Measurements from ENCODE around the gene NAT10.
"Not testable (repeated sequence)": the region's sequence is repeated elsewhere in the genome, so short reads cannot be mapped to it uniquely, and the experiment has no call there.

Gene NAT10

DNA sequence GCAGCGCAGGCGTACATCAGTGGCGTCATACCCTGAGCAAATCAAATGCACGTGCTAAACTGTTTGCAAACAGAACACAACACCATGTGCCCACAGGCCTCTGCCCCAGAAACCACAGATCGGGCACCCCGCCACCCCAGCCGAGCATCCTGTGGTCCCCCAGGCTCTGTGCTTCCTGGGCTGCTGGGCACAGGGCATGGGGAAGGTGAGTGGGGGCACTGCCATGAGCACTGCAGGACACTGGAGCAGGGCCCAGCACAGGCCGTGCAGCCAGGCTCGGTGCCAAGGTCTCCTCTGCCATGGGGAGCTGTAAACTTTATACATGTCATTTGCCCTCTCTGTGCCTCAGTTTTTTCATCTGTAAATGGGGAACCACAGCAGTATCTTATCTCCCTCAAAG lies 62.5 kb downstream of the NAT10 start:
- no peak for DNase-seq (ENCODE audit: low read depth in 2 of 2)

DNA sequence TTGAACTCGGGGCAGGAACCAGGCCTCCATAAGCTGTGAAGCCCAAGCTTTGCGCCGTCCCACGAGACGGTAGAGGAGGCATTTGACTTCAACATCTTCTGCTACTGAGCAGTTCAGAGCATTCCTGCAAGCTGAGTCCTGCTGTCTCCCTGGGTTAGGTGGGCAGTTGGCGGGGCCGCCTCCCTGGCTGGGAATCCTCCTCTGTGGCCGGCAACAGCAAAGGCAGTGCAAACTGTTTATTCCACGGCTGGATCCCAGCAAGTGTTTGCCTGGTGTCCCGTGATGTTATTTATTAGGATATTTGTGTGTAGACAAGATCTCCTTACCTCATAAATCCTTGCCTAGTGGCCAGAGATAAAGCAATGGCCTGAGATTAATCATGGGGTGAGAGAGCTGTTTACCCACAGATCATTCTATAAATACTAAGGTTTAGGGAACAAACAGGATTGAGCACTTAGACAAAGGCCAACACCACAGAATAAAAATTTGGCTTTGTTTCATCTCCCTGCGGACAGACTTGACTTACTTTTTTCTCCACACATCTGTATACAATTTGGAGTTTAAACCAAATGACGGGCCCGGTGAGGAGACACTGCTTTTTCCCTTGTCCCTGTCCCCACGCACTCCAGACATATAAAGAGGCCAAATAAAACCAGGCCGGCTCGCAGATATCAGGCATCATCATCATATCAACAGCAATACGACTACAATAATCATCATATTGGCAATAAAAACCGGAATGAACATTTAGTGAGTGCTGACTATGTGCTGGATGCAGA lies 63.4 kb downstream of the NAT10 start:
- DNase-seq (ENCODE audit: low read depth in 2 of 2): no peak

DNA sequence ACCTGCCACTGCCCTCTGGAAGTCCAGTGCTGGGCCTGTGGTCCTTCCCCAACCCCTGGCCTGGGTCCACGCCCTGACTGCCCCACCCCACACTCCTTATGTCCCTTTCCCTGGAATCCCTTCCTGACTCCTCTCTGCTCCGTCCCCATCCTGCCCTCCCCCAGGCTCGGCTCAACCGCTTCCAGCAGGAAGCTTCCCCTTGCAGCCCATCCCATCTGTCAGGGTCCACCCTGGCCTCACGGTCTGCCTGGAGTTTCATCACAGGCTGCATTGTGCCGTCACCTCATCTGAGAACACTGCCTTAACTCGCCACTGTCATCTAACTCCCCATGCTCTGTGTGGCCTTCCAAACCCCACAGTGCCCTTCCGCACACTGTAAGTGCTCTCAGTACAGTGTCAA lies 64.3 kb downstream of the NAT10 start:
- DNase-seq (ENCODE audit: low read depth in 2 of 2): no peak

DNA sequence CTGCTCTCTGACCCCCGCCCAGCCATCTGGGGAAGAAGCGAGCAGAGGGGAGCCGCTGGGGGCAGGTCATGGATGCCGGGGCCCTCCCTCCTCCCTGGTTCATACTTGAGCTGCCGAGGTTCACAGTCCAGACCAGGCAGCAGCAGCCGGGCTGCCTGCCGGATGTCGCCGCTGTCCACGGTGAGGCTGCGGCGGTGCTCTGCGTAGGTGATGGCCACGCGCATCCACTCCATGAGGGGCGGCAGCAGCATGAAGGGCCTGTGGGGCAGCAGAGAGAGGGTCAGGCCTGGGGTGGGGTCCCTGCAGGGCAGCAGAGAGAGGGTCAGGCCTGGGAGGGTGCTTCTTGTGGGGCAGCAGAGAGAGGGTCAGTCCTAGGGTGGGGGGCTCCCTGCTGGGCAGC lies 67.6 kb downstream of the NAT10 start:
- DNase-seq (ENCODE audit: low read depth in 2 of 2): no peak

DNA sequence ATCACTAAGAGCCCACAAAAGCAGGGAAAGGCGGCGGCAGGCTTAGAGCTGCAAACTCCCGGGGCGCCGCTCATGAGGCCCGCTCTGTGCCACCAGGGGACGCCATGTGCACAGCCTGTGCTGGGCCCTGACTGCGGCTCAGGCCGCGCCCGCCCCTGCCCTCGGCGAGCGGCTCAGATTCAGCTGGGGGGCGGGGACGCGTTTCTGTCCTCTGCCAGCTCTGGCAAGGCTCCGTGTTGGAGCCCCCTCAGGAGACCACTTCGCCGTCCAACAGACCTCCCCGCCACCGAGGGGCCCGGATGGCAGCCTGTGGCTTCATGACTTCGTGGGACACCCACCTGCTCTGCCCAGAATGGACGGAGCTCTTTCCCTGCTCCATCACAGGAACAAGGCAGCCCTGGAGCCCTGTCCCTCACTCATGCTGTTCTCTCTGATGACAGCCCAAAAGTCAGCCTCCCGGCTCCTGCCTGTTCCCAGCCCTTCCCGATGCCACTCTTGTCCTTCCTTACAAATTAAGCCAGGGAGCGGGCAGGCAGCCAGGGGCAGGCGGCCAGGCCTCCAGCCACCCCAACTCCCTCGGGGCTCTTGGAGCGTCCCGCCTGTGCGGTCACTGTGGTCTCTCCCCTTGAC lies 69.1 kb downstream of the NAT10 start:
- peak; percentile 46 to 75 for DNase-seq (ENCODE audit: low read depth in 2 of 2)

DNA sequence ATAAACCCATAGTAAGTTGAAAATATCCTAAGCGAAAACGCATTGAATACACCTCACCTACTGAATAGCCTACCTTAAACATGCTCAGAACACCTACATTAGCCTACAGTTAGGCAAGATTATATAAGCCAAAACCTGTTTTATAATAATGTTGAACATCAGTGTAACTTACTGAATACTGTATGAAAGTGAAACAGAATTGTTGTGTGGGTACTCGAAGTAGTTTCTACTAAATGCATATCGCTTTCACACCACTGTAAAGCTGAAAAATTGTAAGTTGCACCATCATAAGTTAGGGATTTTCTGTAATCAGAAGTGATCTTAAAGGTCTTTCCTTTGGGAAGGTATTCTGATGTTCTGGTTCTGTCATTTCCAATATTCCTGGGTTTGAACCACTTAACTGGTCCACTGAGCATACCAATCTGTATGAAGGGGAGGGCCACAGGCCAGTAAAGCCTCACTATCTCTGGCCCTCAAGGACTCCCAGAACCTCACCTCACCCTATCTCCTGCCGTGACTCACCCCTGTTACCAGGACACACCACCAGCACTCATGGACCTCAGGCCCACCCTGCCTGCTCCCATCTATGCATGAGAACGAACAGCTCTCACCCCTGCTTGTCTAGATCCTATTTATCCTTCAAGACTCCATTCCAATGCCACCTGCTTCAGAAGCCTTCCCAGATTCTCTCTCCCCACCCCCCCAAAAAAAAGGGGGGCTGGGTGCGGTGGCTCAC lies 70.0 kb downstream of the NAT10 start:
- no peak for DNase-seq (ENCODE audit: low read depth in 2 of 2)

DNA sequence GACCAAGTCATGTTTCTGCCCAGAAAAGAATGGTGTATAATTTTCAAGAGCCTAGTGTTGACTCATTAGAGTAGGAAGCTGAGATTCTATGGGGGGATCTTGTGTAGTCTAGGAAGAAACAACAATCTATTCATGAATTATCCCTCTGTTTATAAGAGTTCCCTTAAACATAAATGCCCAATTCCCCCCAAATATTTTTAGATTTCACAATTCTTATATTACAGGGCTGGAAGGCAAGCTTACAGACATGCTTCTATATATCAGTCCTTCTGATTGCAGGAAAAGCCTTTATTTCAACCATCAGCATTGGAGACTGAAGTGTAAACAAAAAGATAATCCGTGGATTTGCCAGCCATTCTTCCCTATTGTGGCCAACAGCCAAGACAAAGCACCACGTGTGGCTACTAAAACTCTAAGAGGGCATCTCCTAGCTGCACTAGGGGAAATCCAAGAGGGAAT lies 71.4 kb downstream of the NAT10 start:
- no peak for DNase-seq (ENCODE audit: low read depth in 2 of 2)

DNA sequence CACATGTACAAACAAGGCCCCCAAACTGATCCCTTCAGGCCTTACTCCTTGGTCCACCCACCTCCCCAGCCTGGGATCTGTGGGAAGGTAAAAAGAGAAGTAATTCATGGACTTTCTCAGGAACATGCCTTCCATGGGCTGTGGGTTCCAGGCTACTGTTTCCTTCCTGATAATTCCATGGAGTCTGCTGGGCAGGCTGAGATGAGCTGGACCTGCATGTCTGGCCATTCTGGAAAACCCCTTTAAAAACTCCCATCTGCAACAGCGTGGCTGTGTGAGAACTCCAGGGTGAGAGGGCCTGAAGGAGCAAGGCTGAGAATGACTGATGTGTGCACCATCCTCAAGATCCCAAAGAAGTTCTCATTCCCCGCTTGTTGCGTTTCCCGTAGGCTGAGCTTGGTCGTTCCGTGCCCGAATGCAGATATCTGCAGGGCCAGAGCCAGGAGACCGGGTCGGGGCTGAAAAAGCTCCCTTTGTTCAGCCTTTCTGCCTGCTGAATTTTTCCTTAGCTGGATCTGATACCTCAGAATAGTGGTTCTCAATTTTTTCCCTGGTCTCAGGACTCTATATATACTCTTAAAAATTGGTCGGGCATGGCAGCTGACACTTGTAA lies 72.9 kb downstream of the NAT10 start:
- DNase-seq (ENCODE audit: low read depth in 2 of 2): no peak

DNA sequence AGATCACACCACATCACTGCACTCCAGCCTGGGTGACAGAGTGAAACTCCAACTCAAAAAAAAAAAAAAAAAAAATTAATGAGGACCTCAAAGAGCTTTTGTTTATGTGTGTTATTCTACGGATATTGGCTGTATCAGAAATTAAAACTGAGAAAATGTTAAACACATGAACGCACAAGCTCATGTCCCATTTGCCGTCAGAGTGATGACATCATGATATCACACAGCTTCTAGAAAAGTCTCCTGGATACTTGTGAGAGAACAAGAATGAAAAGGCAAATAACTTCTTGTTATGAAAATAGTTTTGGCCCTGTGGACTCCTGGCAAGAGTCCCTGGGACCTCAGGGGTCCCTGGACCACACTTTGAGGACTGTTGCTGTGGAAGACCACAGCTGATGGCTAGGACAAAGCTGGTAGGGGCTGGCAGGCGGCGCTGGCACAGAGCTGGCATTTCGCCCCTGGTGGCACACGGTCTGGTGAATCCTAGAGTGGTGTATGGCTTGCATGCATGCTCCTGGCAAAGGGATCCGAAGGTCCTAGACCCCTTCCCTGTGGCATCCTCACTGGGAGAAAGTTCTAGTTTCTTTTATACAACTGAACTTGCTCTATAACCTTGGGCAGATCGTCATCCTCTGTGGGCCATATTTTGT lies 73.7 kb downstream of the NAT10 start:
- no peak for DNase-seq (ENCODE audit: low read depth in 2 of 2)

DNA sequence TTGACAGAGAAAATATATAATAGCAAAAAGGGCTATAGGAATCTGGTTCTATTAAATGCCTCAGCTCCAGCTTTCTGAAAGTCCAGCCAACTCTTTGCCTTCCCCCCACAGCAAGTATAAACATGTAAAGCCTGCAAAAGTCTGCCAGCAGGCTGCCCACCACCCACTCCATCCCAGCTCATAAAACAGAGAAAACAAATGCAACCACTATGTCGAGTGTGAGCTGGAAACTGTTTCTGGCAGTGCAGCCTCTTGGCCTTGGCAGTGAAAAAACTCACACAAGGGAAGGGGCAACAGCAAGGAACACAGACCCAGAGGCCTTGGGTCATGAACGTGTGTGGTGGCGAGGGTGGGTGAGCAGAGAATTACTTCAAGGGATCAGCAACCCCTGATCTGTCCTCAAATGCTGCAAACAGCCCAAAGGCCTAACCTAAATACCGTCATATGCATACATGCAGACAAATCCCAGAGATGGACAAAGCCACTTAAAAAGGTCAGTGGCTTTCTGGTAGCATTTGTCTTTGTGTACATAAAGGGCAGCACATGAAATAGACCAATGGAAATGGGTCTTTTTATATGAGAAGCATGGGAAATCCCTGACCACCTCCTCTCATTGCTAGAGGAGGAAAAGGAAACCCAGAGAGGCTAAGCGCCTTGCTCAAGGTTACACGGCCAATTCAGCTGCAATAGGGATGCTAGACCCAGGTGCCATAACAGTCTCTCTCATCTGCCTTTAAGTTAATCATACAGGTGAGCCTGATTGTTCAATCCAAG lies 74.8 kb downstream of the NAT10 start:
- DNase-seq (ENCODE audit: low read depth in 2 of 2): no peak

DNA sequence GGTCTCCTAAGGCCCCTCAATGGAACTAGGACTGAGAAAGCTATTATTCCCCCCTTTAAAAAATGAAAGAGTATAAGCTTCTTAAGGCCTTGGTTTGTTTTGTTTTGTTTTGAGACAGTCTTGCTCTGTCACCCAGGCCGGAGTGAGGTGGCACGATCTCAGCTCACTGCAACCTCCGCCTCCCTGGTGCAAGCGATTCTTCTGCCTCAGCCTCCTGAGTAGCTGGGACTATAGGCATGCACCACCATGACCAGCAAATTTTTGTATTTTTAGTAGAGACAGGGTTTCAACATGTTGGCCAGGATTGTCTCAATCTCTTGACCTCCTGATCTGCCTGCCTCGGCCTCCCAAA lies 75.4 kb downstream of the NAT10 start:
- DNase-seq (ENCODE audit: low read depth in 2 of 2): not testable (repeated sequence)

DNA sequence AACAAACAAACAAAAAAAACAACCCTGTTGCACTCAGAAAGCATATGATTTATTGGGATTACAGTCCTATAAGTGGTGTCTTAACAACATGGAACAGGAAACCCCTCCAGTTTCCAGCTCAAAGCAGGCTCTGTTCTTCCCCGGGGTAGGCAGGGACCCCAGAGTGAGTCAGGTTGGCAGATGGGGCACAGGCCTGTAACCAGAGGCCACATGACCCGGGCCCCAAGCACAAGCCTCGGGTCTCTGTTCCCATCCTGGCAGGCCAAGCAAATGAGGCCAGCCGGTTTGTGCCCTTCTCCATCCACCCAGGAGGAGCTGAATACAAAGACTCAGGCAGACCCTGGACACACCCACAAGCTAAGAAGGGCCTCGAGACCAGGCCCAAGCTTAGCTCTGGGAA lies 75.8 kb downstream of the NAT10 start:
- no peak for DNase-seq (ENCODE audit: low read depth in 2 of 2)

DNA sequence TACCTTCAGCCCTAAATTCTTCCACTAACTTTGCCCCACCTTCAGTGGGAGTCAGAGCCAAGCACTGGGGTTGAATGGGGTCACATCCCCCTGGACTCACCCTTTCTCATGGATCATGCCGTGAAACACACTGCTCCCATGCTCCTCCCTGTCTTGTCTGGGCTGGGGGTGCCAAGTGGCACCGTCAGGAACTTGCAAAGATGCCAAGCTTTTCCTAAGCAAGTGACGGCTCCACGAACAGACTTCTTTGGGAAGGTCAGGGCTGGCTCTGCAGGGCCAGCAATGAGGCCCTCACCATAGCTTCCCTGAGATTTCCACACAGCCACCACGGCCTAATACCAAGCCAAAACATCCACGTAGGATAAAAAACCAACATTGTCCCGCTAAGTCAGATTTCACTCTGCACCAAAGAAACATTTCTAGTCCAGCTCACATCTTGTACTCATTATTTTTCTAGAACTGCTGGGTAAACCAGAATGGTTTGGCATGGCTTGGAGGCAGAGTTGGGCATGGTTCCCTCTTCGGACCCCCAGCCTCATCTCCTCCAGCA lies 76.5 kb downstream of the NAT10 start:
- no peak for DNase-seq (ENCODE audit: low read depth in 2 of 2)

DNA sequence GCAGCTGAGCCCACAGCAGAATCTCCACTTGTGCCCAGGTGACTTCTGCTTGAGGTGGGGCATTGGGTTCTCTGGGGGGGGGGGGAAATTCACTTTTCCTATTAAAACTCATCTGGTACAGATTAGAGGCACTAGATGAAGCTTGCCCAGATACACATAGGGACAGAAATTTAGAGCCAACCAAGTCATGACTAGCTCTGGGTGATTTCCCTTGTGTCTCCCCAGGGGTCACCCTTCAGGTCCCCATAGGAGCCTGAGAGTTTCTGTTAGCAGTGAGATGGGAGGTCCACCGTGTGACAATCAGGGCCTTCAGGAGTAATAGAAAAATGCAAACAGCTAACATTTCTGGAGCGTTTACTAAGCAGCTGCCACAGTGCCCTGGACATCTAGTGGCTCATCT lies 77.0 kb downstream of the NAT10 start:
- no peak for DNase-seq (ENCODE audit: low read depth in 2 of 2)

DNA sequence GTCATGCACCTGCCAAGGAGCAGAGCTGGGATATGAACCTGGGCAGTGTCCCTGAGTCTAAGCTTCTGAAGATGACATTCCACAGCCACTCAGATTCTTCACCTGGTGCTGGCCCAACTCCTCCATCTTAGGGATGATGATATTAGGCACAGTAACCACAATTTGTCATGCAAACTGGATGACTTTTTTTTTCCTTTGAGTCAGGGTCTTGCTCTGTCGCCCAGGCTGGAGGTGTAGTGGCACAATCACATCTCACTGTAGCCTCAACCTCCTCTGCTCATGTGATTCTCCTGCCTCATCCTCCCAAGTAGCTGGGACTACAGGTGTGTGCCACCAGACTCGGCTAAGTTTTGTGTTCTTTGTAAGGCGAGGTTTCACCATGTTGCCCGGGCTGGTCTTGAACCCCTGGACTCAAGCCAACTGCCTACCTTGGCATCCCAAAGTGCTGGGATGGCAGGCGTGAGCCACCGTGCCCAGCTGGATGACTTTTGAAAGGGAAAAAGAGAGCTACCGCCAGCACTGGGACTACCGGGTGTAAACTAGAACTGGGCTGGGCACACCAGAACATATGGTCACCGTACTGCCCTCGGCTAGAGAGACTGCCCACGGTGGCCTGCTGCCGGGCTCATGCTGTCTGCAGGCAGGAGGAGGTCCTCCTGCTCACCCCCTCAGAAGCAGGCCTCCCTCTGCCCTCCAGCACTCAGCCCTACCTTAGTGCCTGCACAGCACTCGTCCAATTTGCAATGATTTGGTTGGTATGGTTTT lies 77.7 kb downstream of the NAT10 start:
- no peak for DNase-seq (ENCODE audit: low read depth in 2 of 2)

DNA sequence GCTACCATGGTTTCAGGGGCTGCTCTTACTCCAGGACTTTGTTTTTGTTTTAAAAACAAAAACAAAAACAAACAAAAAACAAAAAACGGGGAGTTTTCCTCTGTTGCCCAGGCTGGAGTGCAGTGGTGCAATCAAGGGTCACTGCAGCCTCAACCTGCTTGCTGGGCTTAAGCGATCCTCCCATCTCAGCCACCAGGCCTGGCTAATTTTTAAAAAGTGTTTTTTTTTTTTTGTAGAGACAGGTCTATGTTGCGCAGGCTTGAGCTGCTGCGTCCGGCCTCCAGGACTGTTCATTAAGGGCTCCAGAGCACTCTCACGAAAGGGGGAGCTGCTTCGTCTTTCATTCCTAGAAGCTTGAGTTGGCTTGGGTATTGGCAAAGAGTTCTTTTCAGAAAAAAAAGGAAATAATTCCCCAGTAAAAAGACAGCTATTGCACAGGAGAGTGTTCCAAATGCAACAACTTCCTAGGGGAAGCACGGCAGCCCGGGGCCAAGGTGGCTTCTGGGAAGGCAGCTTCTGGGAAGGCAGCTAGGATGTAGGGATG lies 78.5 kb downstream of the NAT10 start:
- DNase-seq (ENCODE audit: low read depth in 2 of 2): no peak

DNA sequence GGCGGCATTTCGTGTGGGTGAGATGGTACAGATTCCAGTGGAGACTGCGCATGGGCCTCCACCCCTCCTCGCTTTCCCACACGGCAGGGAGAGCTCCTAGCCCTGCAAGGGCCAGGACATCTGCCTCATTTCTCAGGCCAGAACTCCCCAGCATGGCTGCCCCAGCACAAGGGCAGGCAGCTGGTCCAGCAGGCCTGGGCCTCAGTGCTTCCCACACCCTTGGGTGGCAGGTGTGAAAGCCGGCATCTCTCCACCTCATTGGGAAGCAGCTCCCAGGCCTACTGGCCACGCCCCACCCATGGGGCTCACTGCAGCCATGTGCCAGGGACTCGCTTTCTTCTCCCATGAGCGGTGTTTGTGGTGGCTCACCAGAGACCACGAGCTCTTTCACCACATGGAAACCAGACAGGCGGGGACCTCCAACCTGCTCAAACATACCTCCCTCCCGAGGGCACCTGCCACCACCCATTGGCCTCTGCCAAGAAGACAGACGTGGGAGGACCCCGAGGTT lies 79.1 kb downstream of the NAT10 start:
- no peak for DNase-seq (ENCODE audit: low read depth in 2 of 2)

DNA sequence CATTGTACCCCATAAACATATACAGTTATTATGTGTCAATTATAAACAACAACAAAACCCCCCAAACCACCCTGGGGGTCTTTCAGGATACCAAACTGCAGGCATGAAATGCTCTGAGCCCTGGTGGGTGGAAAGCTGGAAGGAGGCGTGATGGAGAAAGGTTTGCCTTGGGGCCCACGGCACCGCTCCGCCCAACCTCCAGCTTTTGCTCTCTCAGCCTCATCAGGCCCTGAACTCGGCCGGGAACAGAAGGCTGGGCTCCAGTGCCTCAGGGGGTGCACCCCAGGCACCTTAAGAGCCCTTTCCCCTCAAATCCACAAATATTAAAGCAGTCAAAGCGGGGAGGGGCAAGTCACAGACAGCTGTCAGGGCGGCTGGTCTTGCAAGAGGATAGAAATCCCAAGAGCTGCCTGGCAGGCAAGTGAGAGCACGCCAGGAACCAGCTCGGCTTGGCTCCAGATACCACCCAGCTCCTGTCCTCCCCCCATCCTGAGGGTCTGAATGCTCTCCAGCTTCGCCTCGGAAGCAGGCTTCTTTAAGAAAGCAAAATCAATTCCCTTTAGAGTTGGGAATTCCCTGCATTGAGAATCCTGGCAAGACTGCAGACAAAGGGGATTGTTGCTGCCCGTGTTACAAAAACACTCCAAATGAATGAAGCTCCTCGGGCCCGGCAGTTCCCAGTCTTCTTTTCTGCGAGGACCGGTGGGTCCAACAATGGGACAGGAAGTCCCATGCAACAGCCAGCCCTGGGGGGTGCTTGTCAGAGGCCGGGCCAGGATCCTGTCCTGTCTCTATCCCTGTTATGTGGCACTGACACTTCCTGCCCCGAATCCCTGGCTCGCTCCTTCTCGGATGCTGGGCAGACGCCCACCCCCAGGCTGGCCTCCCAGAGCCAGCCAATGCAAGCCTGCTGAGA lies 80.8 kb downstream of the NAT10 start:
- DNase-seq (ENCODE audit: low read depth in 2 of 2): no peak

DNA sequence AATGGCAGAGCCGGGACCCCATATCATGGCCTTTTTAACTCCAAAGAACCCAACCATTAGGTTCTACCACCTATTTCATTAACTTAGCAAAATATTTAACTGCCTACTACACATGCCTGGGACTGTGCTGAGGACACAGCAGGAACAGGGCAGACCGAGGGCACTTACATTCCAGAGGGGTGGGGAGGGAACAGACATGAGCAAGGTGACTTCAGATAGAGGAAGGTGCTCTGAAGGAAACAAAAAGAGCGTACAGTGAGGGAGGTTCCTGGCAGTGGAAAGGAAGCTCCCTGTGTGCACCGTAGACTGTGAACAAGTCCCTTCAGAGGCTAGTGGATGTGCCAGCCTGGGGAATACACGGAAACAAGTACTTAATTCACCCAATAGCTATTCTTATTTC lies 82.8 kb downstream of the NAT10 start:
- no peak for DNase-seq (ENCODE audit: low read depth in 2 of 2)

Measured in stimulated activated CD4-positive, alpha-beta T cell treated with anti-CD3 and anti-CD28 coated beads, Interleukin-1b, Interleukin-23, amount 100 ng/mL, for 1 hour (primary cell).